CD14-positive monocyte (primary cell): Measurements from ENCODE around the gene ITPKA. TPM values are rescaled to one million over a fixed set of nuclear protein-coding genes. Genes with fewer than 3 reads are reported as not detected.

Source experiments
- DNase-seq, 3 donors: peaks; one replicate each; pipeline ENCODE4 v3.0.0-alpha.2; 2011 to 2022
- H2AFZ ChIP-seq: 2 replicates; pipeline ENCODE4 v1.6.0; 2012; ENCODE audit warnings: mild to moderate bottlenecking, low read depth, low read length, inconsistent platforms; ENCODE audit not compliant: insufficient read depth, poor library complexity, severe bottlenecking
- H3K27ac ChIP-seq, 2 donors: 1 replicate in 1 of 2; 2 replicates in 1 of 2; pipeline ENCODE4 v1.5.1; 2012 to 2013; ENCODE audit warnings: low read length in 2 of 2, control low read depth in 1 of 2, inconsistent platforms in 1 of 2, low read depth in 1 of 2, mild to moderate bottlenecking in 1 of 2
- H3K27me3 ChIP-seq, 2 donors: one replicate each; pipeline versions ENCODE4 v1.6.0 to v1.6.1; 2011 to 2013; ENCODE audit warnings: low read length in 2 of 2; ENCODE audit not compliant: control insufficient read depth in 2 of 2, insufficient read depth in 2 of 2
- H3K36me3 ChIP-seq, 2 donors: replicated peaks in 1 of 2; 1 replicate in 1 of 2; 2 replicates in 1 of 2; pipeline versions ENCODE4 v1.5.1 to v1.6.1; 2012 to 2013; ENCODE audit warnings: low read length in 2 of 2, control low read depth in 1 of 2, inconsistent platforms in 1 of 2, mild to moderate bottlenecking in 1 of 2; ENCODE audit not compliant: insufficient read depth in 2 of 2, control insufficient read depth in 1 of 2
- H3K4me1 ChIP-seq, 2 donors: 1 replicate in 1 of 2; 2 replicates in 1 of 2; pipeline versions ENCODE4 v1.5.1 to v1.6.1; 2012 to 2013; ENCODE audit warnings: low read length in 2 of 2, control low read depth in 1 of 2, inconsistent platforms in 1 of 2, mild to moderate bottlenecking in 1 of 2, moderate library complexity in 1 of 2; ENCODE audit not compliant: insufficient read depth in 2 of 2, control insufficient read depth in 1 of 2
- H3K4me2 ChIP-seq: replicated peaks from 2 replicates; pipeline ENCODE3; 2012; ENCODE audit warnings: low read length, moderate library complexity, mild to moderate bottlenecking; ENCODE audit not compliant: poor library complexity, severe bottlenecking; ENCODE audit errors: extremely low read depth
- H3K4me3 ChIP-seq, 3 experiments: fragments of 200-600 bp in 1 of 3; sonication (generic) in 1 of 3; replicated peaks in 1 of 3; 1 replicate in 2 of 3; 2 replicates in 1 of 3; pipeline ENCODE4 v1.5.1; 2011 to 2013; ENCODE audit warnings: low read length in 3 of 3, mild to moderate bottlenecking in 3 of 3, control low read depth in 2 of 3, low read depth in 2 of 3, inconsistent platforms in 1 of 3, moderate library complexity in 1 of 3
- H3K79me2 ChIP-seq: 2 replicates; pipeline ENCODE4 v1.6.0; 2012; ENCODE audit warnings: mild to moderate bottlenecking, control low read depth, inconsistent platforms, low read length, moderate library complexity; ENCODE audit not compliant: insufficient read depth
- H3K9ac ChIP-seq: 2 replicates; pipeline ENCODE4 v1.6.0; 2017; ENCODE audit warnings: low read length, mild to moderate bottlenecking; ENCODE audit not compliant: insufficient read depth, poor library complexity, severe bottlenecking
- H3K9me3 ChIP-seq, 2 donors: replicated peaks in 1 of 2; 1 replicate in 1 of 2; 2 replicates in 1 of 2; pipeline versions ENCODE4 v1.5.1 to v1.6.1; 2012 to 2013; ENCODE audit warnings: low read length in 2 of 2, control low read depth in 1 of 2; ENCODE audit not compliant: control insufficient read depth in 1 of 2, insufficient read depth in 1 of 2
- H4K20me1 ChIP-seq: 2 replicates; pipeline ENCODE4 v1.6.0; 2012; ENCODE audit warnings: mild to moderate bottlenecking, low read length, control low read depth, moderate library complexity; ENCODE audit not compliant: insufficient read depth
- H3K27ac Mint-ChIP-seq, 7 donors: one replicate each; pipeline ENCODE4 v1.8.0; 2020; ENCODE audit warnings: mild to moderate bottlenecking in 7 of 7, mixed read lengths in 7 of 7, moderate library complexity in 6 of 7, inconsistent platforms in 2 of 7
- H3K27me3 Mint-ChIP-seq, 3 donors: one replicate each; pipeline ENCODE4 v1.8.0; 2021 to 2022; ENCODE audit warnings: low read depth in 3 of 3, mild to moderate bottlenecking in 3 of 3, mixed read lengths in 3 of 3, moderate library complexity in 3 of 3, inconsistent platforms in 1 of 3
- H3K36me3 Mint-ChIP-seq, 2 donors: one replicate each; pipeline ENCODE4 v1.8.0; 2020; ENCODE audit warnings: mixed read lengths in 2 of 2, inconsistent platforms in 1 of 2, mild to moderate bottlenecking in 1 of 2
- H3K4me1 Mint-ChIP-seq: one replicate; pipeline ENCODE4 v1.8.0; 2020; ENCODE audit warnings: mild to moderate bottlenecking, mixed read lengths
- H3K4me3 Mint-ChIP-seq, 2 donors: one replicate each; pipeline ENCODE4 v1.8.0; 2020; ENCODE audit warnings: mild to moderate bottlenecking in 2 of 2, mixed read lengths in 2 of 2, moderate library complexity in 1 of 2
- H3K9me3 Mint-ChIP-seq, 7 donors: one replicate each; pipeline ENCODE4 v1.8.0; 2020 to 2022; ENCODE audit warnings: mixed read lengths in 7 of 7, mild to moderate bottlenecking in 6 of 7, moderate library complexity in 6 of 7, inconsistent platforms in 2 of 7
- CTCF ChIP-seq: fragments of 200-600 bp; IDR thresholded peaks from one replicate; pipeline ENCODE4 v1.8.0; 2022; ENCODE audit warnings: antibody characterized with exemption, mild to moderate bottlenecking
- WGBS: methylation state at CpG from one replicate; pipeline ENCODE4 v1.1.5; 2013; ENCODE audit warnings: missing lambda C conversion rate; ENCODE audit not compliant: insufficient coverage; 5-methylcytosine and 5-hydroxymethylcytosine counted together
- intact Hi-C, 2 donors: fragments of 100-400 bp; cut with micrococcal nuclease; formaldehyde crosslinking; loops; one replicate each; pipeline versions ENCODE4 v1.15.0 to v1.15.1; 2023
- polyA plus RNA-seq, 3 donors: library from polyadenylated mRNA; depleted of rRNA in 1 of 3; unstranded in 2 of 3; stranded (reverse) in 1 of 3; fragments of 300-500 nt in 2 of 3; fragments of >200 nt in 1 of 3; fragmentation: Illumina TruSeq in 2 of 3; gene quantifications; 1 replicate in 2 of 3; 2 replicates in 1 of 3; pipeline ENCODE4 v1.2.3, GENCODE V29; 2012 to 2021

ITPKA gene
- polyA plus RNA-seq, 3 donors = 0.31 TPM; not detected in 2

DNA sequence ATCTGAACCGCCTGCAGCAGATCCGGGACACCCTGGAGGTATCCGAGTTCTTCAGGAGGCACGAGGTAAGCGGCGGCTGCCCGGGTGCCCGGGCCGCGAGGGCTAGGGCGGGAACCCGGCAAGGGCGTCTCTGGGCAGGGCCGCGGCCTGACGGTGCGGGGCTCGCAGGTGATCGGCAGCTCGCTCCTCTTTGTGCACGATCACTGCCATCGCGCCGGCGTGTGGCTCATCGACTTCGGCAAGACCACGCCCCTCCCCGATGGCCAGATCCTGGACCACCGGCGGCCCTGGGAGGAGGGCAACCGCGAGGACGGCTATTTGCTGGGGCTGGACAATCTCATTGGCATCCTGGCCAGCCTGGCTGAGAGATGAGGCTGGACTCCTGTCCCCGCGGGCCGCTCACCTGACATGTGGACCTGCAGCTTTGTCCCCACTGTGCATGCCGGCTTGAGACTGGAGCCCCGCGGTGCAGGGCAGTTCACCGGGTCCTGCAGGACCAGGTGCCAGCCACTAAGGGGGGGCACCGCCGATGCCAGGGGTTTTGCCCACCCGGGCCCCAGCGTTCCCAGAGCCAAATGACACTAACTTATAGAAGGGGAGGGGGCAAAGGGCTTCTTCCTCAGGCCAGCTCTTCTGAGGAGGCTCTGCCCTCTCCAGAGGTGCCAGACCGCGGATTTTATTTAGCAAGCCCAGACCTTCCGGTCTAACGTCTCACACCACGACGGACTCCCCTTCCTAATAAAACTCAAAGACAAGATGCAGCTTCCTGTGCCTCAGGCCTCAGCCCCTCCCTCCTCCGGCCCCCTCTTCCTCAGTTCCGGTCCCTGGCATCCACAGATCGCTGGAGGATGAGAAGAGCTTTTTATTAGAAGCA lies 9.4 kb downstream of the ITPKA start:
- H3K4me3 ChIP-seq = peak overlapping the region; percentile 11 to 70 (median 27)
- H3K36me3 Mint-ChIP-seq = peaks cover 4 to 8% of the 10 kb centered on the region in 2 donors
- H3K27ac Mint-ChIP-seq = peak overlapping the region in 2 of 7 donors; percentile 27 to 46
- peak overlapping the region; percentile 77 for H3K4me2 ChIP-seq
- intact Hi-C loops = no loop called here
- WGBS = 1% methylated on average over 47 of the region's 54 CpGs
- no peaks in the 10 kb centered on the region for H3K36me3 ChIP-seq
- peak overlapping the region; percentile 62 for H2AFZ ChIP-seq
- H3K27me3 Mint-ChIP-seq = peaks cover 54 to 70% (median 64%) of the 10 kb centered on the region in 3 donors
- H3K27me3 ChIP-seq = peaks cover 29 to 64% of the 10 kb centered on the region in 2 donors
- no peaks in the 10 kb centered on the region for H3K79me2 ChIP-seq
- no peak for TF ChIP-seq CTCF
- no peak for DNase-seq
- peaks cover 0 to 26% (median 4%) of the 10 kb centered on the region in 7 donors for H3K9me3 Mint-ChIP-seq
- H3K4me3 Mint-ChIP-seq = peak overlapping the region; percentile 72 to 88
- H3K9ac ChIP-seq = peak overlapping the region; percentile 33
- peaks cover 24 to 29% of the 10 kb centered on the region in 2 donors for H3K4me1 ChIP-seq
- peaks cover 28% of the 10 kb centered on the region for H3K4me1 Mint-ChIP-seq
- peaks cover 0 to 4% of the 10 kb centered on the region in 2 donors for H3K9me3 ChIP-seq
- no peak overlapping the region for H3K27ac ChIP-seq
- no peaks in the 10 kb centered on the region for H4K20me1 ChIP-seq

DNA sequence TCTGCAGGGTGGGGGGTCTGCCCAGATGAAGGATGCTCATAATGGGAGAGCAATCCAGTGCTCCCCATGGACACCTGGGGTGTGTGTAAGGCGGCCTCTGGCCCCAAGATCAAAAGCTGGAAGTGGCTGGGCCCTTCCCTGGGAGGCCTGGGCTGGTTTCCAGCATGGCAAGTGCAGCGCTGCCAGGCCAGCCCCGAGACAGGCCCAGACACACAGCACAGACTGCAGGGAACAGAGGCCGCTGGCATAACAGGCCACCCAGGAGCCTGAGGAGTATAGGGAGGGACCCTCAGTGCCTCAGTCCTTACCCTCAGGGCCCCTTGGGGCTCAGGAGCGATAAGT lies 10.0 kb downstream of the ITPKA start:
- Histone ChIP-seq H3K4me2 (peak overlapping the region; percentile 77), H3K27me3 (peaks cover 25 to 58% of the 10 kb centered on the region in 2 donors), H2AFZ (peak overlapping the region; percentile 62), H3K4me3 (peak overlapping the region in 1 of 3 experiments; percentile 70), H3K79me2 (no peaks in the 10 kb centered on the region), H3K9ac (no peak overlapping the region), H3K27ac (no peak overlapping the region), H3K4me1 (peaks cover 24 to 29% of the 10 kb centered on the region in 2 donors), H3K9me3 (peaks cover 0 to 4% of the 10 kb centered on the region in 2 donors), H4K20me1 (no peaks in the 10 kb centered on the region), H3K36me3 (no peaks in the 10 kb centered on the region)
- whole genome bisulfite sequencing = 30% methylated on average over 3 of the region's 5 CpGs
- peaks cover 28% of the 10 kb centered on the region for H3K4me1 Mint-ChIP-seq
- H3K27me3 Mint-ChIP-seq = peaks cover 50 to 65% (median 59%) of the 10 kb centered on the region in 3 donors
- peaks cover 0 to 26% (median 4%) of the 10 kb centered on the region in 7 donors for H3K9me3 Mint-ChIP-seq
- H3K27ac Mint-ChIP-seq = peak overlapping the region in 2 of 7 donors; percentile 27 to 46
- no peak for DNase-seq
- H3K36me3 Mint-ChIP-seq = peaks cover 4 to 8% of the 10 kb centered on the region in 2 donors
- H3K4me3 Mint-ChIP-seq = peak overlapping the region in 1 of 2 donors; percentile 88
- intact Hi-C loops = no loop called here
- no peak for TF ChIP-seq CTCF
